RPMI8226 (cell line): ENCODE data around the gene SLC46A2.
A peak's percentile ranks its signal among the peaks of the same experiment; 100 is the strongest.

ENCODE experiments used
- DNase-seq: peaks from one replicate; pipeline ENCODE4 v3.0.0-alpha.2; 2015

The SLC46A2 gene

GRCh38 chr9:112890106-112891081, at the start of gene SLC46A2:
SLC46A2 (minus strand) TSS chr9:112890876; CDS start chr9:112890681, 195 bp downstream.
- no peak for DNase-seq

GRCh38 chr9:112939418-112939817, 48.7 kb upstream of the SLC46A2 start:
- DNase-seq, result no peak

- no peak for DNase-seq
These were observed 43.0 kb upstream of the SLC46A2 start for GRCh38 chr9:112933696-112934095.

GRCh38 chr9:112925058-112925641, 34.5 kb upstream of the SLC46A2 start:
- DNase-seq, result peak; percentile 28

- DNase-seq, result peak; percentile 11
These were observed 30.9 kb upstream of the SLC46A2 start for GRCh38 chr9:112921549-112921948.

GRCh38 chr9:112917987-112918362, 27.3 kb upstream of the SLC46A2 start:
- no peak for DNase-seq

GRCh38 chr9:112917047-112917986, 26.6 kb upstream of the SLC46A2 start:
- DNase-seq, result no peak

- DNase-seq, result no peak
These were observed 23.8 kb upstream of the SLC46A2 start for GRCh38 chr9:112914524-112914923.

- DNase-seq, result no peak
These were observed 22.6 kb upstream of the SLC46A2 start for GRCh38 chr9:112913326-112913725.

- no peak for DNase-seq
These were observed 22.0 kb upstream of the SLC46A2 start for GRCh38 chr9:112912636-112913035.

- no peak for DNase-seq
These were observed 21.1 kb upstream of the SLC46A2 start for GRCh38 chr9:112911736-112912135.

GRCh38 chr9:112905084-112905483, 14.4 kb upstream of the SLC46A2 start:
- no peak for DNase-seq

- no peak for DNase-seq
These were observed 10.2 kb upstream of the SLC46A2 start for GRCh38 chr9:112900901-112901300.

- no peak for DNase-seq
These were observed 9.8 kb upstream of the SLC46A2 start for GRCh38 chr9:112900488-112900887.

- DNase-seq, result no peak
These were observed 8.2 kb upstream of the SLC46A2 start for GRCh38 chr9:112898872-112899311.

GRCh38 chr9:112896131-112896530, 5.5 kb upstream of the SLC46A2 start:
- no peak for DNase-seq

GRCh38 chr9:112894699-112895098, 4.0 kb upstream of the SLC46A2 start:
- no peak for DNase-seq

- no peak for DNase-seq
These were observed 3.4 kb upstream of the SLC46A2 start for GRCh38 chr9:112894041-112894440.

- DNase-seq, result no peak
These were observed 2.3 kb upstream of the SLC46A2 start for GRCh38 chr9:112892981-112893380.

GRCh38 chr9:112891521-112891920, 845 bp upstream of the SLC46A2 start:
- no peak for DNase-seq

GRCh38 chr9:112887381-112887780, 3.3 kb downstream of the SLC46A2 start:
- no peak for DNase-seq

- no peak for DNase-seq
These were observed 4.3 kb downstream of the SLC46A2 start for GRCh38 chr9:112886351-112886750.

- no peak for DNase-seq
These were observed 5.4 kb downstream of the SLC46A2 start for GRCh38 chr9:112885324-112885723.
